ENCODE measurements around the gene ARID4B. TPM values are rescaled to one million over a fixed set of nuclear protein-coding genes. Genes with fewer than 3 reads are reported as not detected.

ARID4B gene
- polyA plus RNA-seq, 1 experiment, result 3.1 TPM

DNA sequence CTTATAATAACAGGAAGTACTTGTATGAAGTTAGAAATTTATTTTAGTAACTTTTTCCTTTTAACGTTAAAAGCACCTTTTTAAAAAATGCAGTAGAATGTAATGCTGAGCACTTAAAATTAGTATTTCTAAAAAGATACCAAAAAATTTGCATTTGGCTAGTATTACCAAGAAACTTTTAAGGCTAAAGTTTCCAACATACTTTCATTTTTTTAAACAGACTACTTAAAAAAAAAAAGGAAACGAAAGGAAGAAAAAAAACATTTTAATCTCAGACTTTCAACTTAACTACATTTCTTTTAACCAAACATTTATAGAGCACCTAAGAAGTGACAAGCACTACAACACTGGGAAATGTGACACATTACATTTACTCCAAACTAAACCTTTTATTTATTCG is 2.8 kb downstream of the ARID4B start:
- Histone ChIP-seq H3K36me3 (ENCODE audit: control insufficient read depth, insufficient read depth, low read length) (peaks cover 2% of the 10 kb centered on the region), H3K27me3 (ENCODE audit: control insufficient read depth, insufficient read depth, low read length) (no peaks in the 10 kb centered on the region), H3K4me3 (ENCODE audit: low read depth, low read length) (no peak overlapping the region)
- POLR2A ChIA-PET, result interaction anchor here (1.0 kb wide), 1 partner anchor 11 kb away, joined by 4 read pairs; no protein-coding TSS in a partner anchor
- no peak for DNase-seq (ENCODE audit: low read depth)
- CTCF ChIA-PET, result interaction anchor here (0.8 kb wide), 1 partner anchor 444 kb away, joined by 3 read pairs; no protein-coding TSS in a partner anchor
- no peak for TF ChIP-seq CTCF (IDR thresholded peaks at IDR 0.05; ENCODE audit: insufficient read depth, low read depth, low read length)

GRCh38 chr1:235324296-235324695 is 3.7 kb downstream of the ARID4B start:
- no peak for TF ChIP-seq CTCF (IDR thresholded peaks at IDR 0.05; ENCODE audit: insufficient read depth, low read depth, low read length)
- ChIA-PET POLR2A (no interaction called here), CTCF (no interaction called here)
- no peak for DNase-seq (ENCODE audit: low read depth)
- no peaks in the 10 kb centered on the region for H3K27me3 ChIP-seq (ENCODE audit: control insufficient read depth, insufficient read depth, low read length)
- H3K36me3 ChIP-seq (ENCODE audit: control insufficient read depth, insufficient read depth, low read length), result peaks cover 2% of the 10 kb centered on the region
- no peak overlapping the region for H3K4me3 ChIP-seq (ENCODE audit: low read depth, low read length)

GRCh38 chr1:235320521-235321179 is 7.3 kb downstream of the ARID4B start:
- Histone ChIP-seq H3K27me3 (ENCODE audit: control insufficient read depth, insufficient read depth, low read length) (no peaks in the 10 kb centered on the region), H3K36me3 (ENCODE audit: control insufficient read depth, insufficient read depth, low read length) (peaks cover 4% of the 10 kb centered on the region), H3K4me3 (ENCODE audit: low read depth, low read length) (no peak overlapping the region)
- DNase-seq (ENCODE audit: low read depth), result no peak
- CTCF ChIA-PET, result no interaction called here
- POLR2A ChIA-PET, result no interaction called here
- TF ChIP-seq CTCF (IDR thresholded peaks at IDR 0.05; ENCODE audit: insufficient read depth, low read depth, low read length), result no peak

DNA sequence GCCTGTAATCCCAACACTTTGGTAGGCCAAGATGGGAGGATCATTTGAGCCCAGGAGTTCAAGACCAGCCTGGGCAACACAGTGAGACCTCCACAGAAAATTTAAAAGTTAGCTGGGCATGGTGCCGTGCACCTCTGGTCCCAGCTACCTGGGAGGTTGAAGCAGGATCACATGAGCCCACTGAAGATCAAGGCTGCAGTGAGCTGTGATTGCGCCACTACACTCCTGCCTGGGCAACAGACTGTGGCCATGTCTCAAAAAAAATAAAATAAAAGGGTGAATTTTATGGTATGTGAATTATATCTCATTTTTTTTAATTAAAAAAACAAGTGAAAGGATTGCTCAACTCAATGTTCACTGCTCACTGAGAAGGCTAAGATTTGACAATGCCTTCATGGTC is 8.7 kb downstream of the ARID4B start:
- ChIA-PET CTCF (interaction anchor here (0.7 to 1.4 kb wide), 2 partner anchors 12 to 26 kb away, joined by 3 read pairs; no protein-coding TSS in a partner anchor), POLR2A (no interaction called here)
- Histone ChIP-seq H3K36me3 (ENCODE audit: control insufficient read depth, insufficient read depth, low read length) (peaks cover 4% of the 10 kb centered on the region), H3K4me3 (ENCODE audit: low read depth, low read length) (no peak overlapping the region), H3K27me3 (ENCODE audit: control insufficient read depth, insufficient read depth, low read length) (no peaks in the 10 kb centered on the region)
- no peak for TF ChIP-seq CTCF (IDR thresholded peaks at IDR 0.05; ENCODE audit: insufficient read depth, low read depth, low read length)
- no peak for DNase-seq (ENCODE audit: low read depth)

GRCh38 chr1:235317168-235317567 is 10.8 kb downstream of the ARID4B start:
- CTCF ChIA-PET, result no interaction called here
- POLR2A ChIA-PET, result interaction anchor here (0.6 kb wide), 1 partner anchor 47 kb away, joined by 3 read pairs; no protein-coding TSS in a partner anchor
- no peak for TF ChIP-seq CTCF (IDR thresholded peaks at IDR 0.05; ENCODE audit: insufficient read depth, low read depth, low read length)
- Histone ChIP-seq H3K4me3 (ENCODE audit: low read depth, low read length) (no peak overlapping the region), H3K36me3 (ENCODE audit: control insufficient read depth, insufficient read depth, low read length) (peaks cover 4% of the 10 kb centered on the region), H3K27me3 (ENCODE audit: control insufficient read depth, insufficient read depth, low read length) (no peaks in the 10 kb centered on the region)
- no peak for DNase-seq (ENCODE audit: low read depth)

Measured in BJ (cell line).